Measurements from ENCODE around the gene MAD1L1. TPM values are rescaled to one million over a fixed set of nuclear protein-coding genes. Genes with fewer than 3 reads are reported as not detected.
A peak's percentile ranks its signal among the peaks of the same experiment; 100 is the strongest.

MAD1L1 gene
- total RNA-seq, 1 experiment from 2014 or later, result 38.5 TPM

DNA sequence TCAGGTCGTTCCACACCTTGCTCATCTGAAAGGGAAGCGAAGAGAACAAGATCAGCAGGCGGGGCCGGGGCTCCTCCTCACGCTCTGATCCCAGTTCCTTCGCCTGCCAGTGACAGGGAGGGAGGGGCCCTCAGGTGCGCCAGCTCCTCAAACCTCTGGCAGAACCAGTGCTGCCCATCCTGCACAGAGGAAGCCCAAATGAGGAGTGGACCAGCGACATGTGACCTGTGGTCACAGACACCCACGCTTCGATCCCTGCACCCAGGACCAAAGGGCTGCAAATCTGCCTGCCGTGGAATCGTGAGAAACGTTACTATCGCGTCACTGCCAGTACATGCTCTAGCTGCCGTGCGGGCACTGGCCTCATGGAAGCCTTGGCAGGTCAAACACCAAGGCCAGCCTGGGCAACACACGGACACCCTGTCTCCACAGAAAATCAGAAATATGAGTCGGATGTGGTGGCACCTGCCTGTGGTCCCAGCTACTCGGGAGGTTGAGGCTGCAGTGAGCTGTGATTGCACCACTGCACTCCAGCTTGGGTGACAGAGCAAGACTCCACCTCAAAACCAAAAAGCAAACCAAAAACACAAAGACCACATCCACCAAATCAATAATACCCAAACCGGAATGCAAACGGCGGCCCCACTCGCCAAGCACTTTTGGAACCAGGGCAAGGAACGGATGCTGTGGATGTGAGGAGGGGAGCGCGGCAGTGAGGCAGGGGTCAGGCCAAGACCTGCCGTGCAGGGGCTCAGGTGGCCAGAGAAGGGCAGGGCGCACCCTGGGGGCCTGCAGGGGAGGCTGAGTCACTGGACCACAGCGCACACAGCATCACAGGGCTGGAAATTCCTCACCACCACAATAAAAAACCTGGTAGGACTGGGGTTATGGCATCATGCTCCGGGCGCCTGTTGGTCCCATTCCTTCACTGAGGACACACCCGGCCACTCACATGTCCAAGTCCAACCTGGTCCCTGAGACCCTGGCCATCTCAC lies 22.7 kb upstream of the MAD1L1 start:
- TF ChIP-seq, protein P1, sequence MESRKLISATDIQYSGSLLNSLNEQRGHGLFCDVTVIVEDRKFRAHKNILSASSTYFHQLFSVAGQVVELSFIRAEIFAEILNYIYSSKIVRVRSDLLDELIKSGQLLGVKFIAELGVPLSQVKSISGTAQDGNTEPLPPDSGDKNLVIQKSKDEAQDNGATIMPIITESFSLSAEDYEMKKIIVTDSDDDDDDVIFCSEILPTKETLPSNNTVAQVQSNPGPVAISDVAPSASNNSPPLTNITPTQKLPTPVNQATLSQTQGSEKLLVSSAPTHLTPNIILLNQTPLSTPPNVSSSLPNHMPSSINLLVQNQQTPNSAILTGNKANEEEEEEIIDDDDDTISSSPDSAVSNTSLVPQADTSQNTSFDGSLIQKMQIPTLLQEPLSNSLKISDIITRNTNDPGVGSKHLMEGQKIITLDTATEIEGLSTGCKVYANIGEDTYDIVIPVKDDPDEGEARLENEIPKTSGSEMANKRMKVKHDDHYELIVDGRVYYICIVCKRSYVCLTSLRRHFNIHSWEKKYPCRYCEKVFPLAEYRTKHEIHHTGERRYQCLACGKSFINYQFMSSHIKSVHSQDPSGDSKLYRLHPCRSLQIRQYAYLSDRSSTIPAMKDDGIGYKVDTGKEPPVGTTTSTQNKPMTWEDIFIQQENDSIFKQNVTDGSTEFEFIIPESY (IDR thresholded peaks at IDR 0.05; ENCODE audit: extremely low read depth, insufficient replicate concordance, low read length), result no peak
- TF ChIP-seq, protein P2, sequence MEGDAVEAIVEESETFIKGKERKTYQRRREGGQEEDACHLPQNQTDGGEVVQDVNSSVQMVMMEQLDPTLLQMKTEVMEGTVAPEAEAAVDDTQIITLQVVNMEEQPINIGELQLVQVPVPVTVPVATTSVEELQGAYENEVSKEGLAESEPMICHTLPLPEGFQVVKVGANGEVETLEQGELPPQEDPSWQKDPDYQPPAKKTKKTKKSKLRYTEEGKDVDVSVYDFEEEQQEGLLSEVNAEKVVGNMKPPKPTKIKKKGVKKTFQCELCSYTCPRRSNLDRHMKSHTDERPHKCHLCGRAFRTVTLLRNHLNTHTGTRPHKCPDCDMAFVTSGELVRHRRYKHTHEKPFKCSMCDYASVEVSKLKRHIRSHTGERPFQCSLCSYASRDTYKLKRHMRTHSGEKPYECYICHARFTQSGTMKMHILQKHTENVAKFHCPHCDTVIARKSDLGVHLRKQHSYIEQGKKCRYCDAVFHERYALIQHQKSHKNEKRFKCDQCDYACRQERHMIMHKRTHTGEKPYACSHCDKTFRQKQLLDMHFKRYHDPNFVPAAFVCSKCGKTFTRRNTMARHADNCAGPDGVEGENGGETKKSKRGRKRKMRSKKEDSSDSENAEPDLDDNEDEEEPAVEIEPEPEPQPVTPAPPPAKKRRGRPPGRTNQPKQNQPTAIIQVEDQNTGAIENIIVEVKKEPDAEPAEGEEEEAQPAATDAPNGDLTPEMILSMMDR (IDR thresholded peaks at IDR 0.05 in 2 of 3, conservative IDR thresholded peaks at IDR 0.05 in 1 of 3; ENCODE audit: borderline replicate concordance in 1 of 3, insufficient read depth in 1 of 3, low read depth in 2 of 3, low read length in 2 of 3), result no peak
- TF ChIP-seq EGR1 (IDR thresholded peaks at IDR 0.05; ENCODE audit: low read depth) (no peak), SIN3A (IDR thresholded peaks at IDR 0.05; ENCODE audit: low read depth) (no peak), SP1 (IDR thresholded peaks at IDR 0.05; ENCODE audit: low read depth) (no peak), ZFX (IDR thresholded peaks at IDR 0.05) (no peak), EZH2phosphoT487 (IDR thresholded peaks at IDR 0.05; ENCODE audit: borderline replicate concordance) (no peak), CEBPB (IDR thresholded peaks at IDR 0.05; ENCODE audit: low read depth) (no peak), POLR2AphosphoS5 (IDR thresholded peaks at IDR 0.05; ENCODE audit: low read depth, low read length) (no peak), EZH2 (IDR thresholded peaks at IDR 0.05) (no peak), POLR2A (IDR thresholded peaks at IDR 0.05; ENCODE audit: borderline replicate concordance, extremely low read depth, insufficient read depth, insufficient read length) (no peak)
- TF ChIP-seq, protein P3, sequence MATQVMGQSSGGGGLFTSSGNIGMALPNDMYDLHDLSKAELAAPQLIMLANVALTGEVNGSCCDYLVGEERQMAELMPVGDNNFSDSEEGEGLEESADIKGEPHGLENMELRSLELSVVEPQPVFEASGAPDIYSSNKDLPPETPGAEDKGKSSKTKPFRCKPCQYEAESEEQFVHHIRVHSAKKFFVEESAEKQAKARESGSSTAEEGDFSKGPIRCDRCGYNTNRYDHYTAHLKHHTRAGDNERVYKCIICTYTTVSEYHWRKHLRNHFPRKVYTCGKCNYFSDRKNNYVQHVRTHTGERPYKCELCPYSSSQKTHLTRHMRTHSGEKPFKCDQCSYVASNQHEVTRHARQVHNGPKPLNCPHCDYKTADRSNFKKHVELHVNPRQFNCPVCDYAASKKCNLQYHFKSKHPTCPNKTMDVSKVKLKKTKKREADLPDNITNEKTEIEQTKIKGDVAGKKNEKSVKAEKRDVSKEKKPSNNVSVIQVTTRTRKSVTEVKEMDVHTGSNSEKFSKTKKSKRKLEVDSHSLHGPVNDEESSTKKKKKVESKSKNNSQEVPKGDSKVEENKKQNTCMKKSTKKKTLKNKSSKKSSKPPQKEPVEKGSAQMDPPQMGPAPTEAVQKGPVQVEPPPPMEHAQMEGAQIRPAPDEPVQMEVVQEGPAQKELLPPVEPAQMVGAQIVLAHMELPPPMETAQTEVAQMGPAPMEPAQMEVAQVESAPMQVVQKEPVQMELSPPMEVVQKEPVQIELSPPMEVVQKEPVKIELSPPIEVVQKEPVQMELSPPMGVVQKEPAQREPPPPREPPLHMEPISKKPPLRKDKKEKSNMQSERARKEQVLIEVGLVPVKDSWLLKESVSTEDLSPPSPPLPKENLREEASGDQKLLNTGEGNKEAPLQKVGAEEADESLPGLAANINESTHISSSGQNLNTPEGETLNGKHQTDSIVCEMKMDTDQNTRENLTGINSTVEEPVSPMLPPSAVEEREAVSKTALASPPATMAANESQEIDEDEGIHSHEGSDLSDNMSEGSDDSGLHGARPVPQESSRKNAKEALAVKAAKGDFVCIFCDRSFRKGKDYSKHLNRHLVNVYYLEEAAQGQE (IDR thresholded peaks at IDR 0.05; ENCODE audit: low read depth), result no peak
- CTCF ChIA-PET, result no interaction called here

More for the DNA sequence above, 22.7 kb upstream of the MAD1L1 start:
- Histone ChIP-seq H3K4me2 (ENCODE audit: low read length) (peak overlapping the region; percentile 31; the same call in 1 of the 2 replicates), H3K9ac (ENCODE audit: low read length) (no peak overlapping the region), H3K79me2 (ENCODE audit: insufficient read depth, low read length) (no peaks in the 10 kb centered on the region), H4K20me1 (ENCODE audit: insufficient read depth) (no peaks in the 10 kb centered on the region), H3K4me1 (ENCODE audit: control insufficient read depth in 1 of 2, insufficient read depth in 2 of 2, low read length in 2 of 2) (peaks cover 6 to 15% of the 10 kb centered on the region in 2 experiments; a peak in 3 of 4 replicates), H3K9me3 (ENCODE audit: control insufficient read depth in 1 of 2, insufficient read depth in 1 of 2, low read depth in 1 of 2, low read length in 2 of 2) (no peaks in the 10 kb centered on the region), H3K27ac (ENCODE audit: low read depth, low read length) (no peak overlapping the region), H3K4me3 (replicated peaks in 1 of 2; ENCODE audit: low read depth in 1 of 2, low read length in 2 of 2) (no peak overlapping the region), H3K36me3 (ENCODE audit: control insufficient read depth in 1 of 2, insufficient read depth in 2 of 2, low read length in 2 of 2) (no peaks in the 10 kb centered on the region), H3K9me2 (ENCODE audit: insufficient read depth) (no peaks in the 10 kb centered on the region), H3K27me3 (ENCODE audit: insufficient read depth, low read length) (no peaks in the 10 kb centered on the region), H2AFZ (ENCODE audit: low read depth, low read length, poor library complexity, severe bottlenecking) (no peak overlapping the region)
- ChIA-PET POLR2A (no interaction called here), RAD21 (ENCODE audit: low non-redundant PET in 1 of 2, low total read pairs in 2 of 2, uncharacterized antibody in 2 of 2, unreplicated experiment in 2 of 2) (no interaction called here)
- DNase-seq (ENCODE audit: low read depth, low spot score) (no peak), ATAC-seq (peak; percentile 80)
- intact Hi-C loops (cut with micrococcal nuclease), result no loop called here
- BruUV-seq (replicated peaks), result no TSS peak
